Adrenal gland (tissue), 5 donors: Measurements from ENCODE around the gene RGS7.

ENCODE experiments used
- POLR2A ChIP-seq, 2 donors: fragments of 450-650 bp; IDR thresholded peaks; one replicate each; pipeline ENCODE4 v1.6.1; 2017; ENCODE audit warnings: antibody characterized with exemption in 2 of 2, mild to moderate bottlenecking in 2 of 2, moderate library complexity in 1 of 2
- TF ChIP-seq, protein P1 (sequence below), 6 experiments: fragments of 450-650 bp in 4 of 6; fragments of 200-600 bp in 2 of 6; sonication (generic) in 1 of 6; IDR thresholded peaks; 1 replicate in 5 of 6; 2 replicates in 1 of 6; pipeline versions ENCODE4 v1.5.1 to v1.8.0; 2016 to 2021; ENCODE audit warnings: antibody characterized with exemption in 6 of 6, mild to moderate bottlenecking in 2 of 6, moderate library complexity in 1 of 6
- donor health status: DM: no; HTN: no; CAD: no.

DNA sequence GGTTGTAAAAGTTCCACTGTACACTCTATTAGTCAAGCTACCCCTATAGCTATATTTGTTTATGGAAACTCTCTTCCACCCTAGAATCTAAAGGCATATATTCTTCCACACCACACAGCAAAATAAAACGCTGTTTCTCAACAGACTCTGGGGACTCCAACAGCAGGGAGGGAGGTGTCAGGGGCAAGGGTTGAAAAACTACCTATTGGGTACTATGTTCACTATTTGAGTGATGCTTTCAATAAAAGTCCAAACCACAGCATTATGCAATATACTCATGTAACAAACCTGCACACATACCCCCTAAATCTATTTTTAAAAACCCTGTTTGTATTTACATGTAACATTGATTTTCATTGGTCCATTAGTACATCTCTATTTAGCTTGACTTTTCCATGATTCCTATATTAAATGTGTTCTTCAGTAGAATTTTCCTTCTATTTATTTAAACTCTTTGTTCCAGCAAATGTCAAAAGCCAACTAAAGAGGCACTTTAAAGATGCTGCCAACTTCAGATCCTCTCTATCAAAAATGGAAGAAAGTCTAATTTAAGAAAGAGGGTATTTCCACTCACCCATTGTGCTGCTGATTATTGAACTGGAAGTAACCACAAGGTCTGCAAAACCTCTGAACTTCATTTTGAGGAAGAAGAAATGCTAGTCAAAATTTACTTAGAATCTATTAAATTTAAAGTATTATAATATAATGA is 26.2 kb downstream of the RGS7 start:
- TF ChIP-seq, protein P1, sequence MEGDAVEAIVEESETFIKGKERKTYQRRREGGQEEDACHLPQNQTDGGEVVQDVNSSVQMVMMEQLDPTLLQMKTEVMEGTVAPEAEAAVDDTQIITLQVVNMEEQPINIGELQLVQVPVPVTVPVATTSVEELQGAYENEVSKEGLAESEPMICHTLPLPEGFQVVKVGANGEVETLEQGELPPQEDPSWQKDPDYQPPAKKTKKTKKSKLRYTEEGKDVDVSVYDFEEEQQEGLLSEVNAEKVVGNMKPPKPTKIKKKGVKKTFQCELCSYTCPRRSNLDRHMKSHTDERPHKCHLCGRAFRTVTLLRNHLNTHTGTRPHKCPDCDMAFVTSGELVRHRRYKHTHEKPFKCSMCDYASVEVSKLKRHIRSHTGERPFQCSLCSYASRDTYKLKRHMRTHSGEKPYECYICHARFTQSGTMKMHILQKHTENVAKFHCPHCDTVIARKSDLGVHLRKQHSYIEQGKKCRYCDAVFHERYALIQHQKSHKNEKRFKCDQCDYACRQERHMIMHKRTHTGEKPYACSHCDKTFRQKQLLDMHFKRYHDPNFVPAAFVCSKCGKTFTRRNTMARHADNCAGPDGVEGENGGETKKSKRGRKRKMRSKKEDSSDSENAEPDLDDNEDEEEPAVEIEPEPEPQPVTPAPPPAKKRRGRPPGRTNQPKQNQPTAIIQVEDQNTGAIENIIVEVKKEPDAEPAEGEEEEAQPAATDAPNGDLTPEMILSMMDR (IDR thresholded peaks at IDR 0.05) = no peak
- no peak for TF ChIP-seq POLR2A (IDR thresholded peaks at IDR 0.05)
